HG02571 (cell line): ENCODE data around the gene TSPEAR.
"Not testable (repeated sequence)": the region's sequence is repeated elsewhere in the genome, so short reads cannot be mapped to it uniquely, and the experiment has no call there.

Source experiments
- ATAC-seq: cut with Tn5 transposase; IDR thresholded peaks from one replicate; pipeline ENCODE4 v1.9.1; 2021; ENCODE audit warnings: mild to moderate bottlenecking, moderate library complexity; ENCODE audit not compliant: unreplicated experiment

The TSPEAR gene

GRCh38 chr21:44612669-44613229 is 98.6 kb downstream of the TSPEAR start:
- ATAC-seq, result no peak

GRCh38 chr21:44612029-44612486 is 99.3 kb downstream of the TSPEAR start, which contains the start of gene KRTAP10-8:
TSS of gene KRTAP10-8 (plus strand) at chr21:44612079. CDS start at chr21:44612101, 22 bp downstream.
- ATAC-seq, result no peak

GRCh38 chr21:44611551-44611950 is 99.8 kb downstream of the TSPEAR start:
- ATAC-seq, result no peak

- ATAC-seq, result not testable (repeated sequence)
Measured at GRCh38 chr21:44610157-44610843, 101.1 kb downstream of the TSPEAR start.

GRCh38 chr21:44609193-44609592 is 102.2 kb downstream of the TSPEAR start:
- ATAC-seq, result no peak

GRCh38 chr21:44606495-44606894 is 104.9 kb downstream of the TSPEAR start:
- ATAC-seq, result no peak

GRCh38 chr21:44603911-44604310 is 107.5 kb downstream of the TSPEAR start:
- ATAC-seq, result no peak

- ATAC-seq, result no peak
Measured at GRCh38 chr21:44603109-44603875, 108.1 kb downstream of the TSPEAR start.

- no peak for ATAC-seq
Measured at GRCh38 chr21:44602463-44602850, 108.9 kb downstream of the TSPEAR start.

- ATAC-seq, result no peak
Measured at GRCh38 chr21:44601596-44602462, 109.5 kb downstream of the TSPEAR start.

- ATAC-seq, result not testable (repeated sequence)
Measured at GRCh38 chr21:44601091-44601490, 110.3 kb downstream of the TSPEAR start.

- ATAC-seq, result not testable (repeated sequence)
Measured at GRCh38 chr21:44600118-44600978, 111.0 kb downstream of the TSPEAR start, which contains the start of gene KRTAP10-7. TSS of gene KRTAP10-7 (plus strand) at chr21:44600597. CDS start at chr21:44600622, 25 bp downstream.

- ATAC-seq, result no peak
Measured at GRCh38 chr21:44599264-44600029, 111.9 kb downstream of the TSPEAR start.

GRCh38 chr21:44598061-44598460 is 113.3 kb downstream of the TSPEAR start:
- ATAC-seq, result no peak

- no peak for ATAC-seq
Measured at GRCh38 chr21:44596068-44596725, 115.2 kb downstream of the TSPEAR start.

GRCh38 chr21:44595524-44595923 is 115.8 kb downstream of the TSPEAR start:
- no peak for ATAC-seq

- ATAC-seq, result no peak
Measured at GRCh38 chr21:44594406-44594916, 116.9 kb downstream of the TSPEAR start.
